Activated T-cell treated with anti-CD3 and anti-CD28 coated beads, Interleukin-2, amount 50 U/mL, for 48 hours (primary cell): Measurements from ENCODE around the gene DYNC1I1.

Source experiments
- DNase-seq, 2 experiments: peaks; one replicate each; pipeline ENCODE4 v3.0.0-alpha.2; 2020

DYNC1I1 gene

GRCh38 chr7:95793658-95794057 lies 21.3 kb downstream of the DYNC1I1 start:
- no peak for DNase-seq

GRCh38 chr7:95794917-95795515 lies 22.7 kb downstream of the DYNC1I1 start:
- DNase-seq = no peak

- DNase-seq = no peak
Observed at GRCh38 chr7:95796617-95797016, 24.3 kb downstream of the DYNC1I1 start.

- no peak for DNase-seq
Observed at GRCh38 chr7:95798401-95798930, 26.1 kb downstream of the DYNC1I1 start.

GRCh38 chr7:95800787-95801186 lies 28.4 kb downstream of the DYNC1I1 start:
- DNase-seq = no peak

- DNase-seq = no peak
Observed at GRCh38 chr7:95802270-95802669, 29.9 kb downstream of the DYNC1I1 start.

GRCh38 chr7:95804052-95804451 lies 31.7 kb downstream of the DYNC1I1 start:
- DNase-seq = no peak

GRCh38 chr7:95805909-95806308 lies 33.6 kb downstream of the DYNC1I1 start:
- DNase-seq = no peak

GRCh38 chr7:95808396-95808795 lies 36.0 kb downstream of the DYNC1I1 start:
- DNase-seq = no peak

- DNase-seq = no peak
Observed at GRCh38 chr7:95811846-95812445, 39.6 kb downstream of the DYNC1I1 start.

- no peak for DNase-seq
Observed at GRCh38 chr7:95814721-95815120, 42.4 kb downstream of the DYNC1I1 start.

GRCh38 chr7:95817866-95818640 lies 45.7 kb downstream of the DYNC1I1 start:
- DNase-seq = no peak

- DNase-seq = no peak
Observed at GRCh38 chr7:95820778-95821177, 48.4 kb downstream of the DYNC1I1 start.

GRCh38 chr7:95822717-95823116 lies 50.4 kb downstream of the DYNC1I1 start:
- no peak for DNase-seq

- no peak for DNase-seq
Observed at GRCh38 chr7:95824616-95825015, 52.3 kb downstream of the DYNC1I1 start.

- DNase-seq = no peak
Observed at GRCh38 chr7:95828824-95829790, 56.8 kb downstream of the DYNC1I1 start.

GRCh38 chr7:95840953-95841950 lies 68.9 kb downstream of the DYNC1I1 start:
- DNase-seq = no peak

GRCh38 chr7:95843286-95843685 lies 70.9 kb downstream of the DYNC1I1 start:
- no peak for DNase-seq

GRCh38 chr7:95845007-95845406 lies 72.7 kb downstream of the DYNC1I1 start:
- DNase-seq = no peak

GRCh38 chr7:95847061-95847460 lies 74.7 kb downstream of the DYNC1I1 start:
- DNase-seq = no peak

- DNase-seq = no peak
Observed at GRCh38 chr7:95859429-95859828, 87.1 kb downstream of the DYNC1I1 start.
